Daoy (cell line): ENCODE measurements around the gene SLFN5. TPM values are rescaled to one million over a fixed set of nuclear protein-coding genes. Genes with fewer than 3 reads are reported as not detected.
"Not testable (repeated sequence)": the region's sequence is repeated elsewhere in the genome, so short reads cannot be mapped to it uniquely, and the experiment has no call there.

Source experiments
- DNase-seq: peaks from one replicate; pipeline ENCODE4 v3.0.0-alpha.2; 2015; ENCODE audit warnings: low read depth
- total RNA-seq: library from RNA; depleted of rRNA; stranded (reverse); fragments of >200 nt; shearing (Covaris generic); gene quantifications from 2 replicates; pipeline ENCODE4 v1.2.3, GENCODE V29; 2014

The SLFN5 gene
- total RNA-seq, 1 experiment from 2014 or later, result 18.2 TPM

- DNase-seq, result peak; percentile 81
Observed at GRCh38 chr17:35242158-35242804, 591 bp upstream of the SLFN5 start.

GRCh38 chr17:35243561-35244340, 879 bp downstream of the SLFN5 start:
- peak; percentile 81 for DNase-seq

GRCh38 chr17:35244341-35245195, 1.7 kb downstream of the SLFN5 start:
- DNase-seq, result peak; percentile 93

GRCh38 chr17:35245196-35245486, 2.3 kb downstream of the SLFN5 start:
- peak; percentile 86 for DNase-seq

GRCh38 chr17:35252651-35253050, 9.8 kb downstream of the SLFN5 start:
- DNase-seq, result no peak

- DNase-seq, result peak; percentile 88
Observed at GRCh38 chr17:35254107-35254773, 11.4 kb downstream of the SLFN5 start.

GRCh38 chr17:35255316-35255715, 12.4 kb downstream of the SLFN5 start:
- no peak for DNase-seq

- DNase-seq, result no peak
Observed at GRCh38 chr17:35256629-35257028, 13.8 kb downstream of the SLFN5 start.

GRCh38 chr17:35257208-35257659, 14.4 kb downstream of the SLFN5 start:
- DNase-seq, result peak; percentile 80

GRCh38 chr17:35259001-35259400, 16.1 kb downstream of the SLFN5 start:
- DNase-seq, result no peak

GRCh38 chr17:35265071-35265470, 22.2 kb downstream of the SLFN5 start:
- no peak for DNase-seq

- no peak for DNase-seq
Observed at GRCh38 chr17:35265566-35266141, 22.8 kb downstream of the SLFN5 start.

- DNase-seq, result not testable (repeated sequence)
Observed at GRCh38 chr17:35274167-35275066, 31.5 kb downstream of the SLFN5 start.

- DNase-seq, result not testable (repeated sequence)
Observed at GRCh38 chr17:35278454-35278853, 35.6 kb downstream of the SLFN5 start.

GRCh38 chr17:35278876-35279275, 36.0 kb downstream of the SLFN5 start:
- DNase-seq, result not testable (repeated sequence)

- DNase-seq, result no peak
Observed at GRCh38 chr17:35283767-35284166, 40.9 kb downstream of the SLFN5 start.

GRCh38 chr17:35284955-35285354, 42.1 kb downstream of the SLFN5 start:
- no peak for DNase-seq

- DNase-seq, result no peak
Observed at GRCh38 chr17:35286120-35286781, 43.4 kb downstream of the SLFN5 start.

GRCh38 chr17:35287286-35287811, 44.5 kb downstream of the SLFN5 start:
- DNase-seq, result no peak

- no peak for DNase-seq
Observed at GRCh38 chr17:35289222-35289621, 46.4 kb downstream of the SLFN5 start.
